Nucleus accumbens (tissue), 56 donors: ENCODE data around the gene HOXA2.

ENCODE experiments used
- DNase-seq, 56 donors: peaks; one replicate each; lab custom pipeline; 2025; lab: John Stamatoyannopoulos, UW

HOXA2 gene

GRCh38 chr7:27126596-27127327, 24.3 kb upstream of the HOXA2 start:
- no peak for DNase-seq

- no peak for DNase-seq
Observed at GRCh38 chr7:27125986-27126394, 23.5 kb upstream of the HOXA2 start.

GRCh38 chr7:27124902-27125689, 22.6 kb upstream of the HOXA2 start:
- DNase-seq = no peak

- no peak for DNase-seq
Observed at GRCh38 chr7:27124096-27124901, 21.8 kb upstream of the HOXA2 start.

- DNase-seq = no peak
Observed at GRCh38 chr7:27123477-27124053, 21.1 kb upstream of the HOXA2 start.

GRCh38 chr7:27123007-27123476, 20.6 kb upstream of the HOXA2 start:
- DNase-seq = no peak

GRCh38 chr7:27122077-27122910, 19.8 kb upstream of the HOXA2 start:
- DNase-seq = no peak

GRCh38 chr7:27121684-27122076, 19.2 kb upstream of the HOXA2 start:
- no peak for DNase-seq

- DNase-seq = no peak
Observed at GRCh38 chr7:27119412-27119911, 17.0 kb upstream of the HOXA2 start.

GRCh38 chr7:27118580-27118979, 16.1 kb upstream of the HOXA2 start:
- no peak for DNase-seq

- DNase-seq = no peak
Observed at GRCh38 chr7:27117887-27118491, 15.5 kb upstream of the HOXA2 start.

- no peak for DNase-seq
Observed at GRCh38 chr7:27116962-27117886, 14.7 kb upstream of the HOXA2 start.

- no peak for DNase-seq
Observed at GRCh38 chr7:27116031-27116961, 13.8 kb upstream of the HOXA2 start.

GRCh38 chr7:27115221-27116026, 12.9 kb upstream of the HOXA2 start:
- no peak for DNase-seq

GRCh38 chr7:27114881-27115220, 12.4 kb upstream of the HOXA2 start:
- no peak for DNase-seq
